K562 (cell line): Measurements from ENCODE around the gene NENF. TPM values are rescaled to one million over a fixed set of nuclear protein-coding genes. Genes with fewer than 3 reads are reported as not detected.

ENCODE experiments used
- HOXB6 ChIP-seq: fragments of 250-450 bp; sonication (Bioruptor Pico); IDR thresholded peaks from 2 replicates; pipeline ENCODE4 v1.5.1; 2022; ENCODE audit warnings: mild to moderate bottlenecking, borderline replicate concordance
- NCOA2 ChIP-seq, 2 experiments: fragments of 450-650 bp; IDR thresholded peaks; 2 replicates each; pipeline ENCODE4 v1.6.1; 2018; ENCODE audit warnings: mild to moderate bottlenecking in 2 of 2, moderate library complexity in 1 of 2; ENCODE audit not compliant: partially characterized antibody in 2 of 2
- NFRKB ChIP-seq: fragments of 450-650 bp; IDR thresholded peaks from 2 replicates; pipeline ENCODE4 v1.6.1; 2016; ENCODE audit warnings: low read depth
- NUFIP1 ChIP-seq: fragments of 450-650 bp; IDR thresholded peaks from 2 replicates; pipeline ENCODE4 v1.6.1; 2018; ENCODE audit not compliant: partially characterized antibody
- POLR2A ChIP-seq: fragments of 450-650 bp; conservative IDR thresholded peaks from 2 replicates; pipeline ENCODE4 v1.6.1; 2016
- PTTG1 ChIP-seq: fragments of 450-650 bp; IDR thresholded peaks from 2 replicates; pipeline ENCODE4 v1.6.1; 2016; ENCODE audit warnings: low read depth, mild to moderate bottlenecking, missing genetic modification characterization, missing compliant biosample characterization
- SAFB ChIP-seq: fragments of 200-400 bp; formaldehyde crosslinking; IDR thresholded peaks from 2 replicates; pipeline ENCODE4 v1.6.1; 2017; ENCODE audit warnings: low read depth, low read length, borderline replicate concordance
- SMARCA4 ChIP-seq: fragments of 450-650 bp; IDR thresholded peaks from 2 replicates; pipeline ENCODE4 v1.6.1; 2016
- ZBED1 ChIP-seq: IDR thresholded peaks from 2 replicates; pipeline ENCODE4 v1.6.1; 2014
- ZBTB43 ChIP-seq: sonication (generic); formaldehyde crosslinking; IDR thresholded peaks from 2 replicates; pipeline ENCODE4 v1.8.0; 2023; ENCODE audit warnings: mild to moderate bottlenecking, missing genetic modification reagents
- polyA plus RNA-seq, 8 experiments: library from polyadenylated mRNA; depleted of rRNA in 4 of 8; stranded (reverse) in 5 of 8; unstranded in 3 of 8; fragments of >200 nt; fragmentation: Nextera tagmentation in 2 of 8; fragmentation: Illumina TruSeq in 1 of 8; extraction: Ambion mirVana in 2 of 8; extraction: Trizol in 1 of 8; gene quantifications; 2 replicates each; pipeline versions ENCODE4 v1.2.1 to v1.2.3, GENCODE V29; 2011 to 2014; ENCODE audit warnings: inconsistent platforms in 1 of 8, missing spikeins in 1 of 8
- total RNA-seq, 7 experiments: library from RNA; depleted of rRNA in 6 of 7; stranded (reverse); fragments of >200 nt in 6 of 7; fragmentation: Illumina TruSeq in 2 of 7; extraction: Trizol in 2 of 7; gene quantifications; 2 replicates each; pipeline versions ENCODE4 v1.2.1 to v1.2.3, GENCODE V29; 2011 to 2021; ENCODE audit warnings: low replicate concordance in 1 of 7
- TF ChIP-seq, protein P1 (sequence below): sonication (generic); formaldehyde crosslinking; IDR thresholded peaks from 2 replicates; pipeline ENCODE4 v1.5.0; 2020; ENCODE audit warnings: missing genetic modification reagents

Gene NENF
- total and polyA plus RNA-seq, 9 of the 15 experiments (the other 6 are each of a cell fraction or from before 2014, with no cell fraction given) = 6.1 to 100 (median 72.8) TPM

- TF ChIP-seq SAFB (no peak), NUFIP1 (no peak), NCOA2 (IDR thresholded peaks at IDR 0.05; ENCODE audit: partially characterized antibody in 2 of 2) (no peak), PTTG1 (tag) (no peak), HOXB6 (CRISPR knock-in tag) (no peak), ZBED1 (no peak), NFRKB (no peak), POLR2A (no peak), SMARCA4 (no peak), ZBTB43 (CRISPR knock-in tag) (no peak)
- TF ChIP-seq, protein P1, sequence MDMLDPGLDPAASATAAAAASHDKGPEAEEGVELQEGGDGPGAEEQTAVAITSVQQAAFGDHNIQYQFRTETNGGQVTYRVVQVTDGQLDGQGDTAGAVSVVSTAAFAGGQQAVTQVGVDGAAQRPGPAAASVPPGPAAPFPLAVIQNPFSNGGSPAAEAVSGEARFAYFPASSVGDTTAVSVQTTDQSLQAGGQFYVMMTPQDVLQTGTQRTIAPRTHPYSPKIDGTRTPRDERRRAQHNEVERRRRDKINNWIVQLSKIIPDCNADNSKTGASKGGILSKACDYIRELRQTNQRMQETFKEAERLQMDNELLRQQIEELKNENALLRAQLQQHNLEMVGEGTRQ (CRISPR knock-in tag) = no peak
These were observed 46.7 kb upstream of the NENF start (continued) for GRCh38 chr1:212386029-212386428.
